LNCAP (cell line): Measurements from ENCODE around the gene NOL3.
A peak's percentile ranks its signal among the peaks of the same experiment; 100 is the strongest.

Experiments
- CTCF ChIP-seq: fragments of 450-650 bp; IDR thresholded peaks from 2 replicates; pipeline ENCODE4 v1.5.1; 2017; ENCODE audit warnings: mild to moderate bottlenecking

Gene NOL3

GRCh38 chr16:67184995-67185650 is 14.8 kb downstream of the NOL3 start:
- TF ChIP-seq CTCF = peak; percentile 45

GRCh38 chr16:67185651-67186134 is 15.4 kb downstream of the NOL3 start:
- TF ChIP-seq CTCF = no peak; the same call in 1 of the 2 replicates

GRCh38 chr16:67186550-67186950 is 16.2 kb downstream of the NOL3 start:
- no peak for TF ChIP-seq CTCF

- no peak for TF ChIP-seq CTCF
These were observed 17.0 kb downstream of the NOL3 start for GRCh38 chr16:67187175-67187890.

GRCh38 chr16:67188323-67188722 is 18.0 kb downstream of the NOL3 start:
- no peak for TF ChIP-seq CTCF

- TF ChIP-seq CTCF = no peak
These were observed 18.5 kb downstream of the NOL3 start for GRCh38 chr16:67188798-67189197.

- no peak for TF ChIP-seq CTCF
These were observed 19.7 kb downstream of the NOL3 start, which contains the start of gene EXOC3L1 for GRCh38 chr16:67190041-67190440. TSS of gene EXOC3L1 (minus strand) at chr16:67190136. CDS start at chr16:67189676, 460 bp downstream.
